PC-9 (cell line): ENCODE measurements around the gene COL23A1. TPM values are rescaled to one million over a fixed set of nuclear protein-coding genes. Genes with fewer than 3 reads are reported as not detected.

Experiments used
- BruUV-seq: library from RNA; stranded (reverse); fragments of 400-500 nt; replicated peaks from 2 replicates; lab custom pipeline; 2021; lab: Mats Ljungman, UMichigan
- CTCF ChIA-PET: fragments of 300-600 bp; sonication (Branson Sonifier 250); formaldehyde crosslinking; loops from one replicate; lab custom pipeline; 2022; ENCODE audit warnings: antibody characterized with exemption; lab: Charles Lee
- POLR2A ChIA-PET: fragments of 300-600 bp; sonication (Branson Sonifier 250); formaldehyde crosslinking; loops from one replicate; lab custom pipeline; 2022; ENCODE audit warnings: antibody characterized with exemption; ENCODE audit not compliant: unreplicated experiment; lab: Charles Lee
- DNase-seq, 2 experiments: peaks; one replicate each; pipeline versions ENCODE4 v3.0.0 to v3.0.0-alpha.2; 2015 to 2022; ENCODE audit warnings: mixed read lengths in 1 of 2
- H2AFZ ChIP-seq: fragments of 200-600 bp; sonication (generic); 2 replicates; pipeline ENCODE4 v1.8.1; 2017; ENCODE audit warnings: antibody characterized with exemption
- H3F3A ChIP-seq: fragments of 200-600 bp; sonication (generic); 2 replicates; pipeline ENCODE4 v1.8.1; 2017; ENCODE audit warnings: antibody characterized with exemption, mild to moderate bottlenecking, low read depth; ENCODE audit not compliant: insufficient read depth
- H3K27ac ChIP-seq: fragments of 200-600 bp; sonication (generic); 2 replicates; pipeline ENCODE4 v1.6.1; 2016; ENCODE audit warnings: mixed run types
- H3K27me3 ChIP-seq: fragments of 200-600 bp; sonication (generic); 2 replicates; pipeline ENCODE4 v1.6.1; 2016; ENCODE audit warnings: low read depth, mixed run types; ENCODE audit not compliant: insufficient read depth
- H3K36me3 ChIP-seq: fragments of 200-600 bp; sonication (generic); 2 replicates; pipeline ENCODE4 v1.6.1; 2016; ENCODE audit warnings: low read depth, mixed run types
- H3K4me1 ChIP-seq: fragments of 200-600 bp; sonication (generic); replicated peaks from 2 replicates; pipeline ENCODE4 v1.6.1; 2016; ENCODE audit warnings: mixed run types; ENCODE audit not compliant: insufficient read depth
- H3K4me2 ChIP-seq: fragments of 200-600 bp; sonication (generic); 2 replicates; pipeline ENCODE4 v1.6.1; 2017; ENCODE audit warnings: mixed run types
- H3K4me3 ChIP-seq: fragments of 200-600 bp; sonication (generic); 2 replicates; pipeline ENCODE4 v1.6.1; 2016; ENCODE audit warnings: mixed run types
- H3K79me2 ChIP-seq: fragments of 200-600 bp; sonication (generic); 2 replicates; pipeline ENCODE4 v1.6.1; 2017; ENCODE audit warnings: low read depth, mixed run types
- H3K9me2 ChIP-seq: fragments of 200-600 bp; sonication (generic); 2 replicates; pipeline ENCODE4 v1.8.1; 2017; ENCODE audit warnings: mild to moderate bottlenecking; ENCODE audit not compliant: insufficient read depth
- H3K9me3 ChIP-seq: fragments of 200-600 bp; sonication (generic); 2 replicates; pipeline ENCODE4 v1.8.1; 2016; ENCODE audit warnings: low read depth; ENCODE audit not compliant: insufficient read depth
- H4K20me1 ChIP-seq: fragments of 200-600 bp; sonication (generic); 2 replicates; pipeline ENCODE4 v1.8.1; 2017; ENCODE audit not compliant: insufficient read depth
- CTCF ChIP-seq: fragments of 200-600 bp; sonication (generic); conservative IDR thresholded peaks from 2 replicates; pipeline ENCODE4 v1.6.1; 2017; ENCODE audit warnings: mixed run types, antibody characterized with exemption, mild to moderate bottlenecking, moderate library complexity
- EZH2 ChIP-seq: fragments of 200-600 bp; sonication (generic); IDR thresholded peaks from 2 replicates; pipeline ENCODE4 v1.8.0; 2017; ENCODE audit warnings: antibody characterized with exemption, low read depth
- intact Hi-C: fragments of 100-400 bp; cut with micrococcal nuclease; formaldehyde crosslinking; loops from one replicate; pipeline ENCODE4 v1.10.0; 2022; ENCODE audit not compliant: unreplicated experiment
- total RNA-seq: library from RNA; stranded (reverse); gene quantifications from 2 replicates; pipeline ENCODE4 v1.2.3, GENCODE V29; 2021

COL23A1 gene
- total RNA-seq, 1 experiment from 2014 or later, result not detected

GRCh38 chr5:178532666-178533065, 57.5 kb downstream of the COL23A1 start:
- intact Hi-C loops, result no loop called here
- TF ChIP-seq EZH2 (no peak), CTCF (no peak)
- no peak overlapping the region for H3K4me3 ChIP-seq

GRCh38 chr5:178532236-178532635, 58.0 kb downstream of the COL23A1 start:
- no peak for DNase-seq
- ChIA-PET POLR2A (no interaction called here), CTCF (no interaction called here)
- Histone ChIP-seq H3K9me2 (no peaks in the 10 kb centered on the region), H3F3A (no peaks in the 10 kb centered on the region), H3K4me1 (no peaks in the 10 kb centered on the region), H3K27ac (no peak overlapping the region), H3K27me3 (peaks cover 98% of the 10 kb centered on the region), H3K4me3 (no peak overlapping the region), H2AFZ (no peak overlapping the region), H3K36me3 (no peaks in the 10 kb centered on the region), H3K79me2 (no peaks in the 10 kb centered on the region), H3K9me3 (no peaks in the 10 kb centered on the region), H3K4me2 (no peak overlapping the region), H4K20me1 (no peaks in the 10 kb centered on the region)
- TF ChIP-seq CTCF (no peak), EZH2 (no peak)
- intact Hi-C loops, result no loop called here
- no TSS peak for BruUV-seq

More at GRCh38 chr5:178532666-178533065, 57.5 kb downstream of the COL23A1 start:
- H3K79me2 ChIP-seq, result no peaks in the 10 kb centered on the region
- H3K27me3 ChIP-seq, result peaks cover 98% of the 10 kb centered on the region
- no peak for DNase-seq
- no peak overlapping the region for H2AFZ ChIP-seq
- no peaks in the 10 kb centered on the region for H3K36me3 ChIP-seq
- H4K20me1 ChIP-seq, result no peaks in the 10 kb centered on the region
- H3K4me1 ChIP-seq, result no peaks in the 10 kb centered on the region
- no peaks in the 10 kb centered on the region for H3K9me2 ChIP-seq
- ChIA-PET CTCF (no interaction called here), POLR2A (no interaction called here)
- H3K4me2 ChIP-seq, result no peak overlapping the region
- BruUV-seq, result no TSS peak
- no peaks in the 10 kb centered on the region for H3F3A ChIP-seq
- no peaks in the 10 kb centered on the region for H3K9me3 ChIP-seq
- no peak overlapping the region for H3K27ac ChIP-seq

- Histone ChIP-seq H3K27me3 (peaks cover 98% of the 10 kb centered on the region), H3K27ac (no peak overlapping the region), H3K9me3 (no peaks in the 10 kb centered on the region), H3K4me3 (no peak overlapping the region), H3F3A (no peaks in the 10 kb centered on the region), H3K9me2 (no peaks in the 10 kb centered on the region), H3K36me3 (no peaks in the 10 kb centered on the region), H3K79me2 (no peaks in the 10 kb centered on the region), H4K20me1 (no peaks in the 10 kb centered on the region), H3K4me2 (no peak overlapping the region), H3K4me1 (no peaks in the 10 kb centered on the region), H2AFZ (no peak overlapping the region)
- POLR2A ChIA-PET, result no interaction called here
- no peak for DNase-seq
- intact Hi-C loops, result no loop called here
- CTCF ChIA-PET, result no interaction called here
- no TSS peak for BruUV-seq
- TF ChIP-seq EZH2 (no peak), CTCF (no peak)
Observed at GRCh38 chr5:178531786-178532185, 58.4 kb downstream of the COL23A1 start.
